Dedifferentiated amniotic fluid mesenchymal stem cell (primary cell): ENCODE data around the gene PLEKHA7.
"Not testable (repeated sequence)": the region's sequence is repeated elsewhere in the genome, so short reads cannot be mapped to it uniquely, and the experiment has no call there.

Experiments used
- DNase-seq: peaks from one replicate; pipeline ENCODE4 v3.0.0-alpha.2; 2016; ENCODE audit errors: extremely low spot score

PLEKHA7 gene

GRCh38 chr11:16881074-16881709 is 133.0 kb downstream of the PLEKHA7 start:
- DNase-seq, result no peak

GRCh38 chr11:16880184-16880801 is 133.9 kb downstream of the PLEKHA7 start:
- no peak for DNase-seq

- no peak for DNase-seq
Measured at GRCh38 chr11:16879690-16880089, 134.5 kb downstream of the PLEKHA7 start.

- DNase-seq, result no peak
Measured at GRCh38 chr11:16876837-16877236, 137.4 kb downstream of the PLEKHA7 start.

GRCh38 chr11:16876053-16876752 is 138.0 kb downstream of the PLEKHA7 start:
- no peak for DNase-seq

- DNase-seq, result no peak
Measured at GRCh38 chr11:16874275-16874975, 139.8 kb downstream of the PLEKHA7 start.

GRCh38 chr11:16873289-16873688 is 140.9 kb downstream of the PLEKHA7 start:
- DNase-seq, result no peak

- no peak for DNase-seq
Measured at GRCh38 chr11:16871368-16871767, 142.8 kb downstream of the PLEKHA7 start.

GRCh38 chr11:16867097-16867496 is 147.1 kb downstream of the PLEKHA7 start:
- no peak for DNase-seq

- not testable (repeated sequence) for DNase-seq
Measured at GRCh38 chr11:16864428-16864827, 149.8 kb downstream of the PLEKHA7 start.

GRCh38 chr11:16863389-16863788 is 150.8 kb downstream of the PLEKHA7 start:
- no peak for DNase-seq

GRCh38 chr11:16862726-16863125 is 151.5 kb downstream of the PLEKHA7 start:
- DNase-seq, result no peak

- DNase-seq, result no peak
Measured at GRCh38 chr11:16861862-16862261, 152.4 kb downstream of the PLEKHA7 start.

GRCh38 chr11:16860617-16861016 is 153.6 kb downstream of the PLEKHA7 start:
- DNase-seq, result no peak

GRCh38 chr11:16859651-16860050 is 154.6 kb downstream of the PLEKHA7 start:
- no peak for DNase-seq

- no peak for DNase-seq
Measured at GRCh38 chr11:16857186-16857585, 157.0 kb downstream of the PLEKHA7 start.

GRCh38 chr11:16856022-16856471 is 158.2 kb downstream of the PLEKHA7 start:
- DNase-seq, result no peak

GRCh38 chr11:16854979-16855378 is 159.2 kb downstream of the PLEKHA7 start:
- DNase-seq, result no peak

GRCh38 chr11:16853859-16854258 is 160.4 kb downstream of the PLEKHA7 start:
- no peak for DNase-seq

GRCh38 chr11:16853266-16853665 is 160.9 kb downstream of the PLEKHA7 start:
- DNase-seq, result no peak

GRCh38 chr11:16846305-16846704 is 167.9 kb downstream of the PLEKHA7 start:
- no peak for DNase-seq

GRCh38 chr11:16844268-16844771 is 169.9 kb downstream of the PLEKHA7 start:
- DNase-seq, result no peak
